ENCODE data around the gene ATG4D. TPM values are rescaled to one million over a fixed set of nuclear protein-coding genes. Genes with fewer than 3 reads are reported as not detected.

Gene ATG4D
- total and polyA plus RNA-seq, 4 donors: 4.7 to 44.4 (median 11.1) TPM

DNA sequence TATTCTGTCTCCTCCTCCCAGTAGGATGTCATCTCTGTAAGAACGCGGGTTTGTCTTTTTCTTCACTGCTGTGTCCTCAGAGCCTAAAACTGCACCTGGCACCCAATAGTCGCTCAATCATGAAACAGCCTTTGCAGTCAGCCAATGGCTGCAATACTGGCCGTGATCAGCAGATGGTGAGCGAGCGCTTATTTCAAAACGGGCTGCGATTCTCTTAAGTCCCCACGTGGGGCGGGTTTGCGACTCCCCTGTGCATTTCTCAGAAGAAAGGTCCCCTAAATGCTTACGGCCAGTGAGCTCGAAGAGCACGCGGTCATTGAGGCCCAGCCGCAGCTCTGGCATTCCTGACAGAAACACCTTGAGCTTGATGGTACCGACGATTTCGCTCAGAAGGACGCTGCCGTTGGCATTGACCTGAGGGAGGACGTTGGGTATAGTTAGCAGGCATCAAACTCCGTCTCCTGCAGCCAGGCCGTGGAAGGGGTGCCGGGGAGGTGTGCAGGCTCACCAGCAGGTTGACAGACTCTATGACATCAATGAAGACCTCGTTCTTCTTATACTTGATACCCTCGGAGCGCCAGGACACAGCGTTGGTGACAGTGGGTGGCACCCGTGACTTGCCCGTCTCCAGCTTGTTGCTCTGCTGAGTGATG, 37.4 kb downstream of the ATG4D start:
- H3K36me3 ChIP-seq (ENCODE audit: control insufficient read depth in 4 of 4, insufficient read depth in 3 of 4, low read depth in 1 of 4, low read length in 3 of 4): no peaks in the 10 kb centered on the region
- no peak overlapping the region for H3K4me3 ChIP-seq (ENCODE audit: low read depth in 1 of 3, low read length in 3 of 3)
- peaks cover 0 to 5% (median 2%) of the 10 kb centered on the region in 4 donors for H3K4me1 ChIP-seq (ENCODE audit: control insufficient read depth in 4 of 4, insufficient read depth in 4 of 4, low read length in 3 of 4)
- DNase-seq (ENCODE audit: low spot score): peak; percentile 88
- TF ChIP-seq, protein P1, sequence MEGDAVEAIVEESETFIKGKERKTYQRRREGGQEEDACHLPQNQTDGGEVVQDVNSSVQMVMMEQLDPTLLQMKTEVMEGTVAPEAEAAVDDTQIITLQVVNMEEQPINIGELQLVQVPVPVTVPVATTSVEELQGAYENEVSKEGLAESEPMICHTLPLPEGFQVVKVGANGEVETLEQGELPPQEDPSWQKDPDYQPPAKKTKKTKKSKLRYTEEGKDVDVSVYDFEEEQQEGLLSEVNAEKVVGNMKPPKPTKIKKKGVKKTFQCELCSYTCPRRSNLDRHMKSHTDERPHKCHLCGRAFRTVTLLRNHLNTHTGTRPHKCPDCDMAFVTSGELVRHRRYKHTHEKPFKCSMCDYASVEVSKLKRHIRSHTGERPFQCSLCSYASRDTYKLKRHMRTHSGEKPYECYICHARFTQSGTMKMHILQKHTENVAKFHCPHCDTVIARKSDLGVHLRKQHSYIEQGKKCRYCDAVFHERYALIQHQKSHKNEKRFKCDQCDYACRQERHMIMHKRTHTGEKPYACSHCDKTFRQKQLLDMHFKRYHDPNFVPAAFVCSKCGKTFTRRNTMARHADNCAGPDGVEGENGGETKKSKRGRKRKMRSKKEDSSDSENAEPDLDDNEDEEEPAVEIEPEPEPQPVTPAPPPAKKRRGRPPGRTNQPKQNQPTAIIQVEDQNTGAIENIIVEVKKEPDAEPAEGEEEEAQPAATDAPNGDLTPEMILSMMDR (IDR thresholded peaks at IDR 0.05; ENCODE audit: low read depth, low read length, missing input control): peak; percentile 100
- TF ChIP-seq RAD21 (IDR thresholded peaks at IDR 0.05) (peak; percentile 98 to 99), RXRA (IDR thresholded peaks at IDR 0.05) (peak in 1 of 2 donors; percentile 30), JUND (IDR thresholded peaks at IDR 0.05) (no peak), HNF4G (IDR thresholded peaks at IDR 0.05) (no peak), FOXA1 (IDR thresholded peaks at IDR 0.05) (no peak)
- TF ChIP-seq, protein P2, sequence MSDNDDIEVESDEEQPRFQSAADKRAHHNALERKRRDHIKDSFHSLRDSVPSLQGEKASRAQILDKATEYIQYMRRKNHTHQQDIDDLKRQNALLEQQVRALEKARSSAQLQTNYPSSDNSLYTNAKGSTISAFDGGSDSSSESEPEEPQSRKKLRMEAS (IDR thresholded peaks at IDR 0.05): no peak
- TF ChIP-seq, protein P3, sequence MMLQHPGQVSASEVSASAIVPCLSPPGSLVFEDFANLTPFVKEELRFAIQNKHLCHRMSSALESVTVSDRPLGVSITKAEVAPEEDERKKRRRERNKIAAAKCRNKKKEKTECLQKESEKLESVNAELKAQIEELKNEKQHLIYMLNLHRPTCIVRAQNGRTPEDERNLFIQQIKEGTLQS (IDR thresholded peaks at IDR 0.05): no peak
- H3K27ac ChIP-seq (ENCODE audit: low read depth in 1 of 2, low read length in 2 of 2): no peak overlapping the region
- WGBS: 25% methylated on average over 31 of the region's 31 CpGs
- H3K9ac ChIP-seq (ENCODE audit: low read depth in 1 of 2, low read length in 2 of 2): no peak overlapping the region
- H3K27me3 ChIP-seq (ENCODE audit: control insufficient read depth in 4 of 4, insufficient read depth in 4 of 4, low read length in 3 of 4): no peaks in the 10 kb centered on the region
- H3K9me3 ChIP-seq (ENCODE audit: control insufficient read depth in 4 of 4, low read length in 3 of 4): no peaks in the 10 kb centered on the region

DNA sequence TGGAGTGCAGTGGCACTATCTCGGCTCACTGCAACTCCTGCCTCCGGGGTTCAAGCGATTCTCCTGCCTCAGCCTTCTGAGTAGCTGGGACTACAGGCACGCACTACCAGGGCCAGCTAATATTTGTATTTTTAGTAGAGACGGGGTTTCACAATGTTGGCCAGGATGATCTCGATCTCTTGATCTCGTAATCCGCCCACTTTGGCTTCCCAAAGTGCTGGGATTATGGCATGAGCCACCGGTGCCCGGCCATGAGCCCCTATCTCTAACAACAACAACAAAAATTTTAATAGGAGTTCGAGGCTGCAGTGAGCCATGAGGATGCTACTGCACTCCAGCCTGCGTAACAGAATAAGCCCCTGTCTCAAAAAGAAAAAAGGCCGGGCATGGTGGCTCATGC, 38.4 kb downstream of the ATG4D start:
- H3K27ac ChIP-seq (ENCODE audit: low read depth in 1 of 2, low read length in 2 of 2): no peak overlapping the region
- 82% methylated on average over 13 of the region's 13 CpGs for WGBS
- H3K9ac ChIP-seq (ENCODE audit: low read depth in 1 of 2, low read length in 2 of 2): no peak overlapping the region
- peaks cover 0 to 5% (median 2%) of the 10 kb centered on the region in 4 donors for H3K4me1 ChIP-seq (ENCODE audit: control insufficient read depth in 4 of 4, insufficient read depth in 4 of 4, low read length in 3 of 4)
- H3K4me3 ChIP-seq (ENCODE audit: low read depth in 1 of 3, low read length in 3 of 3): no peak overlapping the region
- no peak for DNase-seq (ENCODE audit: low spot score)
- no peaks in the 10 kb centered on the region for H3K36me3 ChIP-seq (ENCODE audit: control insufficient read depth in 4 of 4, insufficient read depth in 3 of 4, low read depth in 1 of 4, low read length in 3 of 4)
- peaks cover 0 to 3% (median 0%) of the 10 kb centered on the region in 4 donors for H3K27me3 ChIP-seq (ENCODE audit: control insufficient read depth in 4 of 4, insufficient read depth in 4 of 4, low read length in 3 of 4)
- no peaks in the 10 kb centered on the region for H3K9me3 ChIP-seq (ENCODE audit: control insufficient read depth in 4 of 4, low read length in 3 of 4)
- TF ChIP-seq GABPA (IDR thresholded peaks at IDR 0.05 in 1 of 2, conservative IDR thresholded peaks at IDR 0.05 in 1 of 2) (no peak), EGR1 (IDR thresholded peaks at IDR 0.05; ENCODE audit: low read depth in 2 of 2) (no peak), TAF1 (conservative IDR thresholded peaks at IDR 0.05) (no peak), FOXA2 (IDR thresholded peaks at IDR 0.05) (no peak), NR2F2 (IDR thresholded peaks at IDR 0.05) (no peak), HNF4G (IDR thresholded peaks at IDR 0.05) (no peak), RXRA (IDR thresholded peaks at IDR 0.05) (no peak), SP1 (IDR thresholded peaks at IDR 0.05) (no peak), RAD21 (IDR thresholded peaks at IDR 0.05) (no peak), YY1 (IDR thresholded peaks at IDR 0.05) (no peak), FOXA1 (IDR thresholded peaks at IDR 0.05) (no peak), JUND (IDR thresholded peaks at IDR 0.05) (no peak), HNF4A (conservative IDR thresholded peaks at IDR 0.05) (no peak)
- TF ChIP-seq, protein P4, sequence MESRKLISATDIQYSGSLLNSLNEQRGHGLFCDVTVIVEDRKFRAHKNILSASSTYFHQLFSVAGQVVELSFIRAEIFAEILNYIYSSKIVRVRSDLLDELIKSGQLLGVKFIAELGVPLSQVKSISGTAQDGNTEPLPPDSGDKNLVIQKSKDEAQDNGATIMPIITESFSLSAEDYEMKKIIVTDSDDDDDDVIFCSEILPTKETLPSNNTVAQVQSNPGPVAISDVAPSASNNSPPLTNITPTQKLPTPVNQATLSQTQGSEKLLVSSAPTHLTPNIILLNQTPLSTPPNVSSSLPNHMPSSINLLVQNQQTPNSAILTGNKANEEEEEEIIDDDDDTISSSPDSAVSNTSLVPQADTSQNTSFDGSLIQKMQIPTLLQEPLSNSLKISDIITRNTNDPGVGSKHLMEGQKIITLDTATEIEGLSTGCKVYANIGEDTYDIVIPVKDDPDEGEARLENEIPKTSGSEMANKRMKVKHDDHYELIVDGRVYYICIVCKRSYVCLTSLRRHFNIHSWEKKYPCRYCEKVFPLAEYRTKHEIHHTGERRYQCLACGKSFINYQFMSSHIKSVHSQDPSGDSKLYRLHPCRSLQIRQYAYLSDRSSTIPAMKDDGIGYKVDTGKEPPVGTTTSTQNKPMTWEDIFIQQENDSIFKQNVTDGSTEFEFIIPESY (IDR thresholded peaks at IDR 0.05): no peak
- TF ChIP-seq, protein P5, sequence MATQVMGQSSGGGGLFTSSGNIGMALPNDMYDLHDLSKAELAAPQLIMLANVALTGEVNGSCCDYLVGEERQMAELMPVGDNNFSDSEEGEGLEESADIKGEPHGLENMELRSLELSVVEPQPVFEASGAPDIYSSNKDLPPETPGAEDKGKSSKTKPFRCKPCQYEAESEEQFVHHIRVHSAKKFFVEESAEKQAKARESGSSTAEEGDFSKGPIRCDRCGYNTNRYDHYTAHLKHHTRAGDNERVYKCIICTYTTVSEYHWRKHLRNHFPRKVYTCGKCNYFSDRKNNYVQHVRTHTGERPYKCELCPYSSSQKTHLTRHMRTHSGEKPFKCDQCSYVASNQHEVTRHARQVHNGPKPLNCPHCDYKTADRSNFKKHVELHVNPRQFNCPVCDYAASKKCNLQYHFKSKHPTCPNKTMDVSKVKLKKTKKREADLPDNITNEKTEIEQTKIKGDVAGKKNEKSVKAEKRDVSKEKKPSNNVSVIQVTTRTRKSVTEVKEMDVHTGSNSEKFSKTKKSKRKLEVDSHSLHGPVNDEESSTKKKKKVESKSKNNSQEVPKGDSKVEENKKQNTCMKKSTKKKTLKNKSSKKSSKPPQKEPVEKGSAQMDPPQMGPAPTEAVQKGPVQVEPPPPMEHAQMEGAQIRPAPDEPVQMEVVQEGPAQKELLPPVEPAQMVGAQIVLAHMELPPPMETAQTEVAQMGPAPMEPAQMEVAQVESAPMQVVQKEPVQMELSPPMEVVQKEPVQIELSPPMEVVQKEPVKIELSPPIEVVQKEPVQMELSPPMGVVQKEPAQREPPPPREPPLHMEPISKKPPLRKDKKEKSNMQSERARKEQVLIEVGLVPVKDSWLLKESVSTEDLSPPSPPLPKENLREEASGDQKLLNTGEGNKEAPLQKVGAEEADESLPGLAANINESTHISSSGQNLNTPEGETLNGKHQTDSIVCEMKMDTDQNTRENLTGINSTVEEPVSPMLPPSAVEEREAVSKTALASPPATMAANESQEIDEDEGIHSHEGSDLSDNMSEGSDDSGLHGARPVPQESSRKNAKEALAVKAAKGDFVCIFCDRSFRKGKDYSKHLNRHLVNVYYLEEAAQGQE (IDR thresholded peaks at IDR 0.05): no peak
- TF ChIP-seq, protein P3 (IDR thresholded peaks at IDR 0.05): no peak
- TF ChIP-seq, protein P1 (IDR thresholded peaks at IDR 0.05; ENCODE audit: low read depth, low read length, missing input control): no peak
- TF ChIP-seq, protein P2 (IDR thresholded peaks at IDR 0.05): no peak
